HG02870 (cell line): Measurements from ENCODE around the gene CTU2.
A peak's percentile ranks its signal among the peaks of the same experiment; 100 is the strongest.

Experiments
- ATAC-seq: cut with Tn5 transposase; IDR thresholded peaks from one replicate; pipeline ENCODE4 v1.9.1; 2021; ENCODE audit warnings: mild to moderate bottlenecking, moderate library complexity; ENCODE audit not compliant: unreplicated experiment

Gene CTU2

GRCh38 chr16:88726981-88727380 is 20.7 kb downstream of the CTU2 start:
- ATAC-seq = no peak

DNA sequence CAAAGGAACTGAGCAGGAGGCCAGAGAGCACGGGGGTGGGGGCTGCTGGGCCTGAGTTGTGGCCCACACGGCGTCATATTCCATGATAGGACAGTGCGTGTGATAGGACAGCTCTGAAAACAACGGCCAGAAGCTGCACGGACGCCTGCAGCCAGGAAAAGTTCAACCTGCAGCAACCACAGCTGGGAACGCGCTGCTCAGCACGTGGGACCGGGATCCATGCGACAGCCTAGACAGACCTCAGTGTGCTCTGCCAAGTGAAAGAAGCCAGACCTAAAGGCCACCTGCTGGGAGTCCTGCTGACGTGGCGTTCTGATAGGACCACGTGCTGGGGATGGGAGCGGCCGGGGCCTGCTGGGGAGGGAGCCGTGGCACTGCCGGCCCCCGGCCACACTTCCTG is 21.6 kb downstream of the CTU2 start:
- ATAC-seq = no peak

GRCh38 chr16:88730632-88731607 is 24.6 kb downstream of the CTU2 start:
- ATAC-seq = no peak

DNA sequence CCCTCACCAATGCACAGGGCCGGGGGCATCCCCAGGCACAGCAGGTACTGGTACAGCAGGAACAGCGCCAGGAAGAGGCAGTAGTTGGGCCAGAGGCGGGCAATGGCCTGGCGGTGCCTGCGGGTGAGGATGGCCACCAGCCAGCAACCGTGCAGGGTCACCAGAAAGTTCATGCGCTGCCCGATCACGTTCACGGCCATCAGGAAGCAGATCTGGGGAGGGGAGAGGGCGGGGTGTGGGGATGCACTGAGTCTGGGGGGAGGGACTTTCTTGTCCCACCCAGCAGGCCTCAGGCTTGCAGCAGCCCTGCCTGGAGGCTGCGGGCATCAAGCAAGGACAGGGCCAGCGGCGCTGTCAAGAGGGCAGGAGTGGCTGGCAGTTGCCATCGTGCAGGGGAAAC is 25.4 kb downstream of the CTU2 start:
- no peak for ATAC-seq

DNA sequence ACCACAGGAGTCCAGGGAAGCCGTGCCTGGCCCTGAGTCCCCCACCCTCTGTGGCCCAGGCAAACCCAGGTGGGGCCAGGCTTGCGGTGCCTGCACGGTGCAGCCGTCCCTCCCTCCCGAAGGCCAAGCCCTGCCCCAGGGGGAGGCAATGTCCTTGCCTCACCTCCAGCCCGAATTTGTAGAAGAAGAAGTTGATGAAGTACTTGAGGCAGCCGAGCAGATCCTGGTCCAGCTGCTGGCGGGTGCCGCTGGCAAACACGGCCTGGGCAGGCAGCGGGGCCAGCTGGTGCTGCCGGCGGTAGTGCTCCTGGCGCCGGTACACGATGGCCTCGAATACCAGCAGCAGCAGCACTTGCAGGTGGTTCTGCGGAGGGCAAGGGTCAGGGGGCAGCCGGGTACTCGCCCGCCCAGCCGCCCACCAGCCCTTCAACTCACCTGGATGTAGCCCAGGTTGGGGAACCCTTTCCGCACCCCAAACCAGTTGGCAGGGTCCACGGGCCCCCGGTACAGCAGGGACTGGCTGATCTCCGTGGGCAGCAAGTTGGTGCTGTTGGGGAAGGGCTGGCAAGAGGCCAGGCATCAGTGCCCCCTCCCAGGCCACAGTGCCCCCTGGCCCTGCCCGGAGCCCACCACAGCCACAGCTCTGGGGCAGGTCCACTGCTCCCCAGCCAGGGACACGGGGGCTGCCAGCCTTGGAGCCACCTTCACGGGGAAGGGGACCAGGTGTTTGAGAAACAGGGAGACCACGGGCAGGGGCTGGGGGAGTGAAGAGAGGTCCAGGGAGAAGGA is 26.1 kb downstream of the CTU2 start:
- no peak for ATAC-seq

DNA sequence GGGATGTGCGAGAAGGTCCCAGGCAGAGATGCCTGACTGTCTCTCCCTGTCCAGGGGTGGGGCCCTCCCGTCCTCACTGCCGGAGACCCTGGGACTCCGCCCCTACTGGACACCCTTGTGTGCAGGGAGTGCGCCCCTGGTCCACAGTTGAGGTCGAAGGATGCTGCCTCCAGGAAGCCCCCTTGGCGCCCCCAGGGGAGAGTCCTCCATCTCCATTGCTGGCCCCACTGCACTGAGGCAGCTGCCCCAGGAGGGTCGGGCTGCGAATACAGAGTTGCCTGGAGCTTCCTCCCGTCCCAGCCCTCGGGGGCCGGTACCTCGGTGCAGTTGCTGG is 26.6 kb downstream of the CTU2 start:
- no peak for ATAC-seq

DNA sequence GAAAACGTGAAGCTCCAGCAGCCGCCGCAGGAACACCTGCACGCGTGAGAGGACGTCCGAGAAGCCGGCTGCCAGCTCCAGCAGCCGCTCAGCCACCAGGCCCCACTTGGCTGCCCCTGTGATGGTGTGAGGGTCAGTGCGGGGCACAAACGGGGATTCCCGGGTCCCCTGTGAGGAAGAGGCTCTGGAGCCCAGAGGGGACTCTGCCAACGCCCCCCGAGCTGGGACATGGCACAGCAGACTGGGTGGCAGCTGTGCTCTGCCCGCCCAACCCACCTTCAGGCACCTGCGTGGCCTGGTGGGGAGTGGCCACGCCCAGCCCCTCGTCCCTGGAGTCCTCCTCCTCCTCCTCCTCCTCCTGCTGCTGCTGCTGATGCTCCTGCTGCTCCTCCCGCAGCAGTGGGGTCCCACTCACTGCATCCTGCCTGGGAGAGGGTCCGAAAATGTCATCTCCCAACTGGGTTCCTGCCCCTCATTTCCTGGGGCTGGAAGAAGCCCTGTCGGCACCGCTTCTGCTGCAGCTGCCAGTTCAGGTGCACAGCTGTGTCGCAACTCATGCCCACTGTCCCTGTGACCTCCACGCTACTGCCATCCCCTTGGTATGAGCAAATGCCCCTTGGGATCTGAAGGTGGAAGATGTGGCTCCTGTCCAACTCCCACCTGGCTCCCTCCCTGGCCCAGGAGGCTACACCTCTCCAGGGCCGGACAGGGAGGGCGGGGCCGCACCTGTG is 27.5 kb downstream of the CTU2 start:
- no peak for ATAC-seq

- no peak for ATAC-seq
Measured at GRCh38 chr16:88734361-88734728, 28.0 kb downstream of the CTU2 start.

GRCh38 chr16:88735121-88735520 is 28.8 kb downstream of the CTU2 start:
- no peak for ATAC-seq

- no peak for ATAC-seq
Measured at GRCh38 chr16:88735616-88736015, 29.3 kb downstream of the CTU2 start.

GRCh38 chr16:88736088-88736487 is 29.8 kb downstream of the CTU2 start:
- ATAC-seq = no peak

DNA sequence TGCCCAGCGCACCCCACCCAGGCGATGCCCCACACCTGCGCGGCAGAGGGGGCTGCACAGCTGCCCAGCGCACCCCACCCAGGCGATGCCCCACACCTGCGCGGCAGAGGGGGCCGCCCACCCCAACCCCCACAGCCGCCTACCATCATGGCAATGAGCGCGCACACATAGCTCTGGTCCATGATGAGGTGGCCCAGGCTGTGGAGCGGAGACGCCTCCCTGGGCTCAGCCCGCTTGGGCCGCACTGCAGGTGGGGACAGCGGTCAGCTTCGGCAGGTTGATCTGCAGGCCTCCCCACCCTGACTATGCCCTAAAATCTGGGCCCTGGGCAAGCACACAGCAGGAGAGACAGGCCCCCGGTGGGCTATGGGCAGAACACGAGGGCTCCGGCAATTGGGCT is 30.2 kb downstream of the CTU2 start:
- ATAC-seq = no peak

- peak; percentile 55 for ATAC-seq
Measured at GRCh38 chr16:88737298-88738150, 31.2 kb downstream of the CTU2 start.

DNA sequence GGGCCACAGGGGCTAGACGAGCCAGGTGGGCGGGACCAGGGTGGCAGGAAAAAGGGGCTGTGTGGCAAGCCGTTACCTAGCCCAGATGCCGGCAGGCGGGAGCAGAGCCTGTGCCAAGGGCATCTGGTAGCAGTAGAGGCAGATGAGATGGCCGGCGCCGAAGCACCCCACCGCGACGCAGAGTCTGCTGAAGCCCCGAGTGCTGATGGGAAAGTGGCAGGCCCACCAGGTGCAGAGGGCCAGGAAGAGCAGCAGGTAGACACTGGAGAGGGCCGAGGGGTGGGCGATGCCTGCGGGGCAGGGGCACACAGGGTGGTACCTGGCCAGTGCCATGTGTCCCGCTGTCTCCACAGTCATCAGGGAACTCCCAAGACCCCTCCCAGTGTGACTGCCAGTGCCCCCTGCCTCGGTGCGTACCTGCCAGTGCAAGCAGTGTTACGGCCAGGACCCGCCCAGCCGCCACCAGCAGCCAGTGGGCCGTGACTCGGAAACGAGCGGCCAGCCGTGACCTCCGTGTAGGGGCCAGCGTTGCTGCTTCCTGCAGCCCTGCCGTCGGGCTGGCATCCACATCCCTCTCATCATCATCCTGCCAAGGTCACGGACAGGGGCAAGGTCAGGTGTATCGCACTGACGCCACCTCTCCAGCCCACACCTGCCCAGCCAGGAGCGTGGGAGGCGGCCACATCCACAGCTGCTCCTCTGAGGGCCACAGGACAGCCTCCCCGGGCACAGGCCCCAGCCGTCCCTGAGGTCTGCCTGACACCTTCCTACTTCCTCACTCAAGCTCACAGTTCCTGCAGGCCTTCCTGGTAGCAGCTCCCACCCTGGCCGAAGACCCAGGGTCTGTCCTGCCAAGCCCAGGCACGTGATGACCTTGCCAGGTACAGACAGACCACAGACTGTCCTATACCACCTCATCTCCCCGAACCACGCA is 32.1 kb downstream of the CTU2 start:
- ATAC-seq = no peak

DNA sequence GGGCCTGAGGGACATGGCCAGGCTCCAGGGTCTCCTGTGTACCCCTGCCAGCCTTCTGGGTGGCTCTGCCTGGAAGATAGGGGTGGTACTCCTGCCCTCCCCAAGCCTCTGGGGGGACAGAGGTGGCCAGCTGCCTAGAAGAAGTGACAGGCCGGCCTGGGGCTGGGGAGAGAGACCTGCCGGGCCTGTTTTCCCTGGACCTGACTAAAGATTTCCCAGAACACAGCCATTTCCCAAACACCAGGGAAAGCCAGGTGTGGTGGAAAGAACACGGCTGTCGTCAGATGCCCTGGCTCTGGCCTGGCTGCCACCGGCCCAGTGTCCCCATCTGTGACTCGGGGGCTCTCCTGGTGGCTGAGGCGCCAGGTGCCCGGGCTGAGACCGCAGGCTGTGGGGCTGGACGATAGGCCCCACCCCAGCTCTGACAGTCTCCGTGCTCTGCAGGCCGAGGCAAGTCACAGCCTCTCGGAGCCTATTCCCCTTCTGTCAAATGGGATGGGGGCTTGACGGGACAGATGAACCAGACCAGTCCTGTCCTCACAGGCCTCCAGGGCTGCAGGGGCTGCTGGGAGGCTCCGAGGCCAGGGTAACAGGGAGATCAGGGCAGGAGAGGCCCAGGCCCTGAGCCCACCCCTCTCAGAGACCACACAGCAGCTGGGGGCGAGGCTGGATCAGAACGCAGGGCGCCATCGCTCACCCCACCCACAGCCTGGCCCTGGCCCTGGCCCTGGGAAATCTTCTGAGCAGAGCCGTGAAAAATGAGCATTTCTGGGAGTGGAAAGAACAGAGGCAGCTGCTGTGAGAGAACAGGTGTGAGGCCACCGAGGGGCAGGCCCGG is 33.1 kb downstream of the CTU2 start:
- no peak for ATAC-seq

DNA sequence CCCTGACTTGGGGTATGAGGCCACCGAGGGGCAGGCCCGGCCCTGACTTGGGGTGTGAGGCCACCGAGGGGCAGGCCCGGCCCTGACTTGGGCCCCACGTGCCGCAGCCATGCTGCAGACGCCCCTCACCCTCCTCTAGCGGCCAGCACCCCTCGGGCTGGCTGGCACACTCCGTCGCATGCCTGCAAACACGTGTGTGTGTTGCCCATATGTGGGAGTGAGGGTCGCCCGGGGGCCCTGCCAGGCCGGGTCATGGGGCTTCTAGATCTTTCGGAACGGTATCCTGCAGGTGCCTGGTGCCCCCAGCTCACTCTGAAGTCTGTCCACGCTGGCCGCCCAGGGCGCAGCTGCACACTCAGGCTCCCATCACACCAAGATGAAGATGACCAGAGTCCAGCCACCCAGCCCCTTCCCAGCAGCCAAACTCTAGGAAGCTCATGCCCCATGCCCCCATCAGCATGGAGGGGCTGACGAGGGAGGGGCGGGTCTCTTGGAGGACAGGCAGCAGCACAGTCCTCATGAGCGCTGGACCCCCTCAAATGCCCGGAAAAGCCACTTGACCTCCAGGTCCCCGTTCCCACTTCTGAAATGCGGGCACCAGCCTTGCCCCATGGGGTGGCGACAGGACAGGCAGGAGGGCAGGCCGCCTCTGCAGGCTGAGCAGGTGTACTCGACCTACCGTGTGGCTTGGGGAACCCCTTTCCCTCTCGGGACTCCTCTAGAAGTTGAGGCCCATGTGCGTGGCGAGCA is 33.8 kb downstream of the CTU2 start:
- no peak for ATAC-seq

- ATAC-seq = no peak
Measured at GRCh38 chr16:88740727-88741055, 34.4 kb downstream of the CTU2 start.

- no peak for ATAC-seq
Measured at GRCh38 chr16:88741368-88741767, 35.1 kb downstream of the CTU2 start.
